ENCODE measurements around the gene CGN.

DNA sequence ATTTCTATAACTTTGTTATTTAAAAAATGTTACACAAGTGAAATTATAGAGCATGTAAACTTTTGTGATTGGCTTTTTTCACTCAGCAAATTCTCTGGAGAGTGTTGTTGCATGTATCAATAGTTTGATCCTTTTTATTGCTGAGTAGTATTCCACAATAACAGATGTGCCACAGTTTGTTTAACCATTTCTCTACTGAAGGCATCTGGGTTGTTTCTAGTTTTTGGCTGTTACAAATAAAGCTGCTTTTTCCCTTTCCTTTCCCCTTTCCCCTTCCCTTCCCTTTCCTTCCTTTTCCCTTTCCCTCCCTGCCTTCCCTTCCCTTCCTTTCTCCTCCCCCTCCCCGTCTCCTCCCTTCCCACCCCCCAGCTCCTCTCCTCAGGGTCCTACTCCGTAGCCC is 44.9 kb downstream of the CGN start:
- TF ChIP-seq, protein P1, sequence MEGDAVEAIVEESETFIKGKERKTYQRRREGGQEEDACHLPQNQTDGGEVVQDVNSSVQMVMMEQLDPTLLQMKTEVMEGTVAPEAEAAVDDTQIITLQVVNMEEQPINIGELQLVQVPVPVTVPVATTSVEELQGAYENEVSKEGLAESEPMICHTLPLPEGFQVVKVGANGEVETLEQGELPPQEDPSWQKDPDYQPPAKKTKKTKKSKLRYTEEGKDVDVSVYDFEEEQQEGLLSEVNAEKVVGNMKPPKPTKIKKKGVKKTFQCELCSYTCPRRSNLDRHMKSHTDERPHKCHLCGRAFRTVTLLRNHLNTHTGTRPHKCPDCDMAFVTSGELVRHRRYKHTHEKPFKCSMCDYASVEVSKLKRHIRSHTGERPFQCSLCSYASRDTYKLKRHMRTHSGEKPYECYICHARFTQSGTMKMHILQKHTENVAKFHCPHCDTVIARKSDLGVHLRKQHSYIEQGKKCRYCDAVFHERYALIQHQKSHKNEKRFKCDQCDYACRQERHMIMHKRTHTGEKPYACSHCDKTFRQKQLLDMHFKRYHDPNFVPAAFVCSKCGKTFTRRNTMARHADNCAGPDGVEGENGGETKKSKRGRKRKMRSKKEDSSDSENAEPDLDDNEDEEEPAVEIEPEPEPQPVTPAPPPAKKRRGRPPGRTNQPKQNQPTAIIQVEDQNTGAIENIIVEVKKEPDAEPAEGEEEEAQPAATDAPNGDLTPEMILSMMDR (IDR thresholded peaks at IDR 0.05), result no peak
- no peak for TF ChIP-seq POLR2A (IDR thresholded peaks at IDR 0.05)

Measured in heart left ventricle (tissue), 13 donors.